BLaER1 treated with 17β-estradiol and CSF1 and Interleukin-3, amounts not matched to agents 10 nM and 100 nM (cell line): Measurements from ENCODE around the gene ODC1.

Experiments
- H3K27ac ChIP-seq, 11 experiments: shearing (Covaris generic); formaldehyde crosslinking; 2 replicates each; pipeline ENCODE4 v1.8.1; 2022
- H3K27me3 ChIP-seq, 11 experiments: shearing (Covaris generic); formaldehyde crosslinking; 2 replicates each; pipeline ENCODE4 v1.8.1; 2022
- H3K36me3 ChIP-seq, 11 experiments: shearing (Covaris generic); formaldehyde crosslinking; 2 replicates each; pipeline ENCODE4 v1.8.1; 2022
- H3K4me1 ChIP-seq, 10 experiments: shearing (Covaris generic); formaldehyde crosslinking; 2 replicates each; pipeline ENCODE4 v1.8.1; 2022
- H3K4me2 ChIP-seq, 11 experiments: shearing (Covaris generic); formaldehyde crosslinking; 2 replicates each; pipeline ENCODE4 v1.8.1; 2022
- H3K4me3 ChIP-seq, 10 experiments: shearing (Covaris generic); formaldehyde crosslinking; 2 replicates each; pipeline ENCODE4 v1.8.1; 2022
- H3K9ac ChIP-seq, 11 experiments: shearing (Covaris generic); formaldehyde crosslinking; 2 replicates each; pipeline ENCODE4 v1.8.1; 2022
- H3K9me3 ChIP-seq, 11 experiments: shearing (Covaris generic); formaldehyde crosslinking; replicated peaks in 1 of 11; 2 replicates each; pipeline ENCODE4 v1.8.1; 2022
- H4K20me1 ChIP-seq, 11 experiments: shearing (Covaris generic); formaldehyde crosslinking; 2 replicates each; pipeline ENCODE4 v1.8.1; 2022
- Cebpa-rat ChIP-seq, 11 experiments: shearing (Covaris generic); IDR thresholded peaks; 2 replicates each; pipeline ENCODE4 v1.8.1; 2022

Gene ODC1

DNA sequence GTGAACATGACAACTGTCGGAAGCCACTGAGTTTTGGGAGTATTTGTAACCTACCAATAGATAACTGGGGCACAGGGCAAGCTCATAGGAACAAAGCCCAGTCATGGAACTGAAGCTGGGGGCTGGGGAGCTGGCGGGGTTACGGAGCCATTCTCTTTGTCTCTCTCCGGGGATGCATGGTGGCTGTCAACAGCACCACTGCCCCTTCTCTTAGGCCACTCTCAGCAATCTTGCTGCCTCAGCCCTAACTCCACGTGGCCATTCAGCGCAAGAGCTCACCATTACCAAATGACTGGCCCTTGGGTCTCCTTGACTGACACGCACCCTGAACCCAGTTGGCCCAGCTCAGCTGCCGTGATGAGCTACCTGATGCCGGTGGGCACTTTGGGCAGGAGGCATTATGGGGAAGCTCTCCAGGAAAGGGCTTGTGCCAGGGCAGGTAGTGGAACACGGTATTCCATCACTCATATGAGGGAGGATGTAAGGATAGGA, 33.6 kb upstream of the ODC1 start:
- Histone ChIP-seq H3K4me3 (no peak overlapping the region), H3K4me2 (no peak overlapping the region), H4K20me1 (no peaks in the 10 kb centered on the region; a peak in 1 of 22 replicates), H3K9me3 (no peaks in the 10 kb centered on the region), H3K27me3 (peaks cover 0 to 3% (median 0%) of the 10 kb centered on the region in 11 experiments; a peak in 1 of 22 replicates), H3K4me1 (peaks cover 20 to 41% (median 31%) of the 10 kb centered on the region in 10 experiments), H3K27ac (no peak overlapping the region), H3K36me3 (no peaks in the 10 kb centered on the region), H3K9ac (no peak overlapping the region)
- TF ChIP-seq Cebpa-rat (IDR thresholded peaks at IDR 0.05): no peak

DNA sequence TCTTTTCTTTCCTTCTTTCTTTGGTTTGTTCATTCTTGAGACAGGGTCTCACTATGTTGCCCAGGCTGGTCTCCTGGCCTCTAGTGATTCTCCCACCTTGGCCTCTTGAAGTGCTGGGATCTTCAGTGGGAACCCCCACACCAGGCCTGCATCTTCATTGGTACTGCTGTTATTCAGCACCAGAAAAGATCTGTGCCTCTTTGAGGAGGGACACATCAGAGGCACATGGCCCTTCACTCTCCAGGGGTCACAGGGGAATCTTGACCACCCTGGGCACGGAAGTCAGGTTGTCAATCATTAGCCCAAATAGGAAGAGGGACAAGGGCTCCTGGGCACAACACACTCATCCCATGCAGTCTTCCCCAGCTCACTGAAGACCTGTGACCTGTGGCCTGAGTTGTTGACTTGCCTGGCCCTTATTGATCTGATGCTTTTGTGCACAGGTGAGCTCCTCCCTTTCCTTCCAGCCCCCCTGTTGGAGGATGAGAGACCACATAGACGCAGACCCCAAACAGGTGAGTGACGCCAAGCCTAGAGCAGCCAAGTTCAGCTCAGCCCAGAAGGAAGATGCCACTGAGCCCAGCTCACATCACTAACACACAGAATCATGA, 33.0 kb upstream of the ODC1 start:
- Histone ChIP-seq H3K27me3 (peaks cover 0 to 9% (median 0%) of the 10 kb centered on the region in 11 experiments; a peak in 7 of 22 replicates), H3K9me3 (no peaks in the 10 kb centered on the region), H3K27ac (no peak overlapping the region), H3K4me2 (0 out of 22 replicates have a peak overlapping the region, but pooled peaks of 1 of the 11 experiments have one; percentile 2), H3K9ac (no peak overlapping the region), H3K36me3 (no peaks in the 10 kb centered on the region), H3K4me3 (no peak overlapping the region), H3K4me1 (peaks cover 20 to 41% (median 31%) of the 10 kb centered on the region in 10 experiments), H4K20me1 (no peaks in the 10 kb centered on the region; a peak in 1 of 22 replicates)
- no peak for TF ChIP-seq Cebpa-rat (IDR thresholded peaks at IDR 0.05)

DNA sequence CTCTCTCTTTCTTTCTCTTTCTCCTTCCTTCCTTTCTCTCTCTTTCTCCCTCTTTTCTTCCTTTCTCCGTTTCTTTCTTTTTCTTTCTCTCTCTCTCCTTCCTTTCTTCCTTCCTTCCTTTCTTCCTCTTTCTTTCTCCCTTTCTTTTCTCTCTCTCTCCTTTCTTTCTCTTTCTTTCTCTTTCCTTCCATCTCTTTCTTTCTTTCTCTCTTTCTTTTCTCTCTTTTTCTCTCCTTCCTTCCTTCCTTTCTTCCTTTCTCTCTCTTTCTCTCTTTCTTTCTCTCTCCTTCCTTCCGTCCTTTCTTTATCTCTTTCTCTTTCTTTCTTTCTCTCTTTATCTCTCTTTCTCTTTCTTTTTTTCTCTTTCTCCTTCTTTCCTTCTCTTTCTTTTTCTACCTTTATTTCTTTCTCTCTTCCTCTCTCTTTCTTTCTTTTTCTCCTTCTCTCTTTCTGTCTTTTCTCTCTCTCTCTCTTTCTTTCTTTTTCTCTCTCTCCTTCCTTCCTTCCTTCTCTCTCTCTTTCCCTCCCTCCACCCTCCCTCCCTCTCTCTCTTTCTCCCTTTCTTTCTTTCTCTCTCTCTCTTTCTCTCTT, 32.3 kb upstream of the ODC1 start:
- Histone ChIP-seq H3K9ac (no peak overlapping the region), H3K4me2 (peak overlapping the region in 5 of 11 experiments; percentile 0 to 38 (median 23); a peak in 8 of 22 replicates), H3K4me1 (peaks cover 23 to 48% (median 38%) of the 10 kb centered on the region in 10 experiments), H3K27ac (no peak overlapping the region), H3K36me3 (no peaks in the 10 kb centered on the region), H3K27me3 (peaks cover 0 to 16% (median 0%) of the 10 kb centered on the region in 11 experiments; a peak in 7 of 22 replicates), H4K20me1 (no peaks in the 10 kb centered on the region; a peak in 1 of 22 replicates), H3K9me3 (no peaks in the 10 kb centered on the region), H3K4me3 (no peak overlapping the region)
- TF ChIP-seq Cebpa-rat (IDR thresholded peaks at IDR 0.05): no peak

DNA sequence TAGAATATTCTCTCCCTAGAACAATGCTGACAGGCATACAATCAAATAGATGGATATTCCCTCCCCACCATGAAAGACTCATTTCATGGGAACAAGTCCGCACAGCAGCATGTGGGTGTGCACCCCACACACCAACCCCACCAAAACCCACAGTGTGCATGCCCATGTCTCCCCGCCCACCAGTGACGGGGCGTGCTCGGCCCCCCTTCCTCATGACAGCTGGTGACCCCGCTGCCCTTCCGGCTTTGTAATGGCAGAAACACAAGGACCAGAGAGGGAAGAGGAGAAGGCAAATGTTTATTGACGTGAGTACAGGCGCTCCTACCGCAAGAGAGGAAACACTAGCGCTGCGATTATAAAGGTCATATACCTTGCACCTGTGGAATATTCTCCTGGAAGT, 30.8 kb upstream of the ODC1 start:
- H3K27me3 ChIP-seq: peaks cover 0 to 31% (median 0%) of the 10 kb centered on the region in 11 experiments; a peak in 7 of 22 replicates
- H3K9me3 ChIP-seq: no peaks in the 10 kb centered on the region
- H3K4me2 ChIP-seq: peak overlapping the region; percentile 18 to 96 (median 80); a peak in 20 of 22 replicates

DNA sequence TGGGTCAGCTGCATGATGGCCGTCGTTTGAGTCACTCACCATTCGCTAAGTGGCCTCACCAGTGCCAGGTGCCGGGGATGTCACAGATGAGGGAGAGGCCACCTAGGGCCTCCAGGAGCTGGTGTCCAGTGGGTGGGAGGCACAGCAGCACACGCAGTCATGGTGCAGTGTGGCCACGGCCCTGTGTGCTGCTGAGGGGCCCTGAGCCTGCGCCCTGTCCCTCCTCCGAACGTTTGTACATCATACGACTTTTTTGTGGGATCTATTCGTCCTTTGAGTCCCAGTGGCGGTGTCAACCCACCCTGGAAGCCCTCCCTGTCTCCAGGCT, 30.1 kb upstream of the ODC1 start:
- H3K9ac ChIP-seq: peak overlapping the region in 1 of 11 experiments; percentile 64; a peak in 1 of 22 replicates
- H3K27me3 ChIP-seq: peaks cover 0 to 33% (median 0%) of the 10 kb centered on the region in 11 experiments; a peak in 7 of 22 replicates
- no peaks in the 10 kb centered on the region for H3K36me3 ChIP-seq
- H3K4me3 ChIP-seq: no peak overlapping the region
- peak overlapping the region in 3 of 11 experiments; percentile 66 to 81 (median 70); a peak in 6 of 22 replicates for H3K27ac ChIP-seq
- TF ChIP-seq Cebpa-rat (IDR thresholded peaks at IDR 0.05): no peak
- peak overlapping the region in 10 of 11 experiments; percentile 18 to 96 (median 82); a peak in 20 of 22 replicates for H3K4me2 ChIP-seq
- no peaks in the 10 kb centered on the region; a peak in 1 of 22 replicates for H4K20me1 ChIP-seq
- H3K9me3 ChIP-seq: no peaks in the 10 kb centered on the region
- peaks cover 38 to 70% (median 58%) of the 10 kb centered on the region in 10 experiments for H3K4me1 ChIP-seq

More for the DNA sequence above, 30.8 kb upstream of the ODC1 start:
- Histone ChIP-seq H3K4me1 (peaks cover 38 to 63% (median 54%) of the 10 kb centered on the region in 10 experiments), H4K20me1 (no peaks in the 10 kb centered on the region; a peak in 1 of 22 replicates), H3K27ac (0 out of 22 replicates have a peak overlapping the region, but pooled peaks of 1 of the 11 experiments have one; percentile 70), H3K9ac (no peak overlapping the region), H3K36me3 (no peaks in the 10 kb centered on the region), H3K4me3 (no peak overlapping the region)
- TF ChIP-seq Cebpa-rat (IDR thresholded peaks at IDR 0.05): no peak

DNA sequence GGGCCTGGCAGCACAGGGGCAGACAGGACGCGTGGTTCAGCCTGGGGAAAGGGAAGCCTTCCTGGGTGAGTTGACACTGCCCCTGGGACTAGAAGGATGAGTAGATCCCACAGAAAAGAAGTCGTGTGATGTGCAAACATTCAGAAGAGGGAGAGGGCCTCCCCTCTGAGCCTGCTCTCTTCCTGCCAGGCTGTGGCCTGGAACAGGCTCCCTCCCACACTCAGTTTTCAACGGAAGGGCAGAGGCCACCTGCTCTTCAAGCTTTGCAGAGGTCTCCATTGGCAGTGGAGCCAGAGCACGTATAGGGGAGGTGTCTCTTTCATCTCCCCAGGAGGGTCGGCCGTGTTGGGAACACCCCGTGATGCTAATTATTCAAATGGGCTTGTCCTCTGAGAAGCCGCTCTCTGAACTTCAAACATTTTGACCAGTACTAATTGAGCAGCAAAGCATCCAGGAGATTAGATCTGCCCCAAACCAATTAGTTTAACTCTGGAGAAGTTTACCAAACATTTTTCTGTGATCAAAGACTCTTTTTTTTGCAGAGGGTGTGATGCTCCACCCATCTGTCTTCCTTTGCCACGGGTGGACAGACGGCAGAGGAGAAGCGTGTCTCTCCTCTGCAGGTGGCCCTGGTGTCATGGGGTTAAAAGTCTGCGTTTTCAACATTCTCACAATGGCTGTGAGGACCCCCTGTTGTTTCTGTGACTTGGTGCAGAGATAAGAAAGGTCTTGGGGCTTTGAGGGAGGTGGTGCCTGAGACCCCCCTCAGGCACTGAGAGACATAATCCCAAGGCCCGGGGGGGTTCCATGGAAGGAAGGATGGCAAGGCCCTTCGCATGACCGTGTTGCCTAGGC, 29.5 kb upstream of the ODC1 start:
- H3K9me3 ChIP-seq: no peaks in the 10 kb centered on the region
- H3K9ac ChIP-seq: peak overlapping the region in 3 of 11 experiments; percentile 27 to 64 (median 38); a peak in 5 of 22 replicates
- H3K4me3 ChIP-seq: no peak overlapping the region
- TF ChIP-seq Cebpa-rat (IDR thresholded peaks at IDR 0.05): no peak
- no peaks in the 10 kb centered on the region; a peak in 1 of 22 replicates for H4K20me1 ChIP-seq
- peaks cover 0 to 36% (median 0%) of the 10 kb centered on the region in 11 experiments; a peak in 7 of 22 replicates for H3K27me3 ChIP-seq
- H3K4me2 ChIP-seq: peak overlapping the region; percentile 18 to 96 (median 80)
- peaks cover 38 to 72% (median 60%) of the 10 kb centered on the region in 10 experiments for H3K4me1 ChIP-seq
- peak overlapping the region in 6 of 11 experiments; percentile 1 to 81 (median 64); a peak in 9 of 22 replicates for H3K27ac ChIP-seq
- H3K36me3 ChIP-seq: no peaks in the 10 kb centered on the region

DNA sequence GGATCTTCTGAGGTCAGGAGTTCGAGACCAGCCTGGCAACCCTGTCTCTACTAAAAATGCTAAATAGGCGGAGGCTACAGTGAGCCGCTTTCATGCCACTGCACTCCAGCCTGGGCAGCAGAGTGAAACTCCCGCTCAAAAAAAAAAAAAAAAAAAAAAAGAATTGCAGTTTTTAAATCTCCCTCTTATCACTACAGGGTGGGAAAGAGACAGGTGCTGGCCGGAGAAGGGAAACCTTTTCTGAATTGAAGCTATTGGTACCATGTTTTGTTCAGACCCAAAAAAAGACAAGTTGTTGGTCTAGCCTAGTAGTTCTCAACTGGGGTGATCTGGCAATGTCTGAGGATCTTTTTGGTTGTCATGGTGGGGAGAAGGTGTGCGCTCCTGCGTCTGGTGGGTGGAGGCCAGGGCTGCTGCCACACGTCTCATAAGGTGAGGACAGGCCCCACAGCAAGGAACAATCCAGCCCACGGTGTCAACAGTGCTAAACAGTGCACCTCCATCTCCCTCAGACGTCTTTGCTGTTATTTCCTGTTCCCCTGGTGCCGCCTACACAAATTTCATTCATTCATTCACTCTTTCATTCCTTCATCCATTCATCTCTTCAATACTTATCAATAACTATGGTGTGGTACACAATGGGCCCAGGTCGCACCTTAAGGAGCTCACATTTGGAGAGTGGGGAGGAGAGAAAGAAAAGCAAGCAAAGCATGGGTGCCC, 28.8 kb upstream of the ODC1 start:
- peaks cover 38 to 79% (median 61%) of the 10 kb centered on the region in 10 experiments for H3K4me1 ChIP-seq
- no peaks in the 10 kb centered on the region for H3K9me3 ChIP-seq
- H3K27ac ChIP-seq: peak overlapping the region in 5 of 11 experiments; percentile 1 to 81 (median 66); a peak in 9 of 22 replicates
- H3K9ac ChIP-seq: peak overlapping the region in 3 of 11 experiments; percentile 27 to 64 (median 38); a peak in 5 of 22 replicates
- no peaks in the 10 kb centered on the region for H3K36me3 ChIP-seq
- H3K4me3 ChIP-seq: no peak overlapping the region
- TF ChIP-seq Cebpa-rat (IDR thresholded peaks at IDR 0.05): no peak
- H4K20me1 ChIP-seq: no peaks in the 10 kb centered on the region; a peak in 1 of 22 replicates
- H3K4me2 ChIP-seq: peak overlapping the region; percentile 18 to 96 (median 83)
- H3K27me3 ChIP-seq: peaks cover 0 to 36% (median 0%) of the 10 kb centered on the region in 11 experiments; a peak in 7 of 22 replicates
